CD4-positive, alpha-beta T cell (primary cell): ENCODE data around the gene CSF1R. TPM values are rescaled to one million over a fixed set of nuclear protein-coding genes. Genes with fewer than 3 reads are reported as not detected.

Experiments used
- ATAC-seq: fragments of 200-7000 bp; cut with Tn5 transposase; one replicate; pipeline ENCODE4 v1.10.0; 2022; ENCODE audit warnings: mild to moderate bottlenecking; ENCODE audit not compliant: poor library complexity
- CTCF ChIA-PET: fragments of 350-600 bp; sonication (Branson Sonifier 250); formaldehyde crosslinking; loops from one replicate; lab custom pipeline; 2021; ENCODE audit warnings: antibody characterized with exemption, inconsistent platforms; lab: Charles Lee
- POLR2A ChIA-PET: fragments of 350-600 bp; sonication (Branson Sonifier 250); formaldehyde crosslinking; loops from one replicate; lab custom pipeline; 2021; ENCODE audit warnings: antibody characterized with exemption, inconsistent platforms; lab: Charles Lee
- DNase-seq, 14 experiments: peaks; one replicate each; pipeline ENCODE4 v3.0.0-alpha.2; 2013 to 2020; ENCODE audit warnings: mixed read lengths in 2 of 14
- H3K27ac ChIP-seq, 2 donors: one replicate each; pipeline versions ENCODE4 v1.5.1 to v1.7.0; 2013; ENCODE audit warnings: low read length in 2 of 2, low read depth in 1 of 2, mild to moderate bottlenecking in 1 of 2
- H3K27me3 ChIP-seq, 2 experiments: 1 replicate in 1 of 2; 2 replicates in 1 of 2; pipeline versions ENCODE4 v1.6.1 to v1.7.0; 2013; ENCODE audit warnings: low read length in 2 of 2, control low read depth in 1 of 2, mild to moderate bottlenecking in 1 of 2, moderate library complexity in 1 of 2; ENCODE audit not compliant: insufficient read depth in 2 of 2, control insufficient read depth in 1 of 2
- H3K36me3 ChIP-seq: one replicate; pipeline ENCODE4 v1.6.1; 2013; ENCODE audit warnings: low read length, control low read depth; ENCODE audit not compliant: insufficient read depth
- H3K4me1 ChIP-seq: one replicate; pipeline ENCODE4 v1.6.1; 2013; ENCODE audit warnings: low read length, control low read depth; ENCODE audit not compliant: insufficient read depth
- H3K4me3 ChIP-seq: one replicate; pipeline ENCODE4 v1.5.1; 2013; ENCODE audit warnings: mild to moderate bottlenecking, low read length, moderate library complexity
- H3K9me3 ChIP-seq, 2 experiments: 1 replicate in 1 of 2; 2 replicates in 1 of 2; pipeline versions ENCODE4 v1.6.1 to v1.7.0; 2013; ENCODE audit warnings: low read length in 2 of 2, mild to moderate bottlenecking in 2 of 2, control low read depth in 1 of 2, moderate library complexity in 1 of 2; ENCODE audit not compliant: control insufficient read depth in 1 of 2, insufficient read depth in 1 of 2
- H3K27ac Mint-ChIP-seq: one replicate; pipeline ENCODE4 v1.8.0; 2020; ENCODE audit warnings: mixed read lengths
- H3K27me3 Mint-ChIP-seq: one replicate; pipeline ENCODE4 v1.8.0; 2021; ENCODE audit warnings: mixed read lengths
- H3K36me3 Mint-ChIP-seq: one replicate; pipeline ENCODE4 v1.8.0; 2021; ENCODE audit warnings: low read depth, mixed read lengths
- H3K4me1 Mint-ChIP-seq: one replicate; pipeline ENCODE4 v1.8.0; 2021; ENCODE audit warnings: low read depth, mixed read lengths
- H3K4me3 Mint-ChIP-seq: one replicate; pipeline ENCODE4 v1.8.0; 2020; ENCODE audit warnings: mild to moderate bottlenecking, mixed read lengths
- H3K9me3 Mint-ChIP-seq: one replicate; pipeline ENCODE4 v1.8.0; 2020; ENCODE audit warnings: mixed read lengths
- intact Hi-C, 2 experiments: fragments of 100-400 bp; cut with DNase I in 1 of 2; cut with micrococcal nuclease in 1 of 2; formaldehyde crosslinking; loops; one replicate each; pipeline versions ENCODE4 v1.15.1 to v1.9.0; 2023 to 2025; cut with DNase I, micrococcal nuclease
- total RNA-seq, 174 experiments: library from RNA in 2 of 174; stranded (reverse) in 2 of 174; gene quantifications; one replicate each; pipeline ENCODE4 v1.2.3 and lab custom pipeline; 2021 to 2026
- TF ChIP-seq, protein P1 (sequence below): fragments of 200-600 bp; IDR thresholded peaks from one replicate; pipeline ENCODE4 v1.8.0; 2022; ENCODE audit warnings: antibody characterized with exemption, mild to moderate bottlenecking

CSF1R gene
- total RNA-seq, 2 experiments from 2014 or later: 0.45 to 0.52 TPM

GRCh38 chr5:150062216-150062922 lies 24.0 kb downstream of the CSF1R start:
- H3K36me3 Mint-ChIP-seq: no peaks in the 10 kb centered on the region
- CTCF ChIA-PET: no interaction called here
- no peak for ATAC-seq

DNA sequence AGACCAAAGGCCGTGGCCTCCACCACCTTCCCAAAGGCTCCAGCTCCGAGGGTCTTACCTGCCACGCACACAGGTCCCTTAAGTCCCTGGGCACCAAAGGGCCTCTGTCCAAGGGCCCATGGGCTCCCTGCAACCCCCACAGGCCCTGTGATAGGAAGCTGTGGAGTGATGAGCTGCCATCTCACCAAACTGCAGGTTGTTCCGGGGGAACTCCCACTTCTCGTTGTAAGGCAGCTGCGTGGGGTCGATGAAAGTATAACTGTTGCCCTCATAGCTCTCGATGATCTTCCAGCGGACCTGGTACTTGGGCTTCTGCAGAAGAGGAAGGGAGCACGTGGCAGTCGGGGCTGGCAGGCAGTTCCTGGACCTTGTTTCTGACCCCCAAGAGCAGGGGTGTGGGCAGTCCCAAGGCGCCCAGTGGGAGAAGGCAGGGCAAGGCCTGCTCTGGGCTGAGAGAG lies 24.8 kb downstream of the CSF1R start:
- Mint-ChIP-seq H3K36me3 (no peaks in the 10 kb centered on the region), H3K4me3 (no peak overlapping the region), H3K27me3 (no peaks in the 10 kb centered on the region), H3K27ac (no peak overlapping the region), H3K4me1 (no peaks in the 10 kb centered on the region), H3K9me3 (no peaks in the 10 kb centered on the region)
- no peaks in the 10 kb centered on the region for H3K4me1 ChIP-seq
- DNase-seq (no peak), ATAC-seq (no peak)
- no peak overlapping the region for H3K4me3 ChIP-seq
- no peak overlapping the region for H3K27ac ChIP-seq
- H3K9me3 ChIP-seq: no peaks in the 10 kb centered on the region
- ChIA-PET POLR2A (interaction anchor here (1.1 kb wide), 1 partner anchor 12 kb away, joined by 3 read pairs; no protein-coding TSS in a partner anchor), CTCF (no interaction called here)
- intact Hi-C loops: no loop called here
- H3K27me3 ChIP-seq: peaks cover 0 to 2% of the 10 kb centered on the region in 2 experiments
- H3K36me3 ChIP-seq: no peaks in the 10 kb centered on the region
- TF ChIP-seq, protein P1, sequence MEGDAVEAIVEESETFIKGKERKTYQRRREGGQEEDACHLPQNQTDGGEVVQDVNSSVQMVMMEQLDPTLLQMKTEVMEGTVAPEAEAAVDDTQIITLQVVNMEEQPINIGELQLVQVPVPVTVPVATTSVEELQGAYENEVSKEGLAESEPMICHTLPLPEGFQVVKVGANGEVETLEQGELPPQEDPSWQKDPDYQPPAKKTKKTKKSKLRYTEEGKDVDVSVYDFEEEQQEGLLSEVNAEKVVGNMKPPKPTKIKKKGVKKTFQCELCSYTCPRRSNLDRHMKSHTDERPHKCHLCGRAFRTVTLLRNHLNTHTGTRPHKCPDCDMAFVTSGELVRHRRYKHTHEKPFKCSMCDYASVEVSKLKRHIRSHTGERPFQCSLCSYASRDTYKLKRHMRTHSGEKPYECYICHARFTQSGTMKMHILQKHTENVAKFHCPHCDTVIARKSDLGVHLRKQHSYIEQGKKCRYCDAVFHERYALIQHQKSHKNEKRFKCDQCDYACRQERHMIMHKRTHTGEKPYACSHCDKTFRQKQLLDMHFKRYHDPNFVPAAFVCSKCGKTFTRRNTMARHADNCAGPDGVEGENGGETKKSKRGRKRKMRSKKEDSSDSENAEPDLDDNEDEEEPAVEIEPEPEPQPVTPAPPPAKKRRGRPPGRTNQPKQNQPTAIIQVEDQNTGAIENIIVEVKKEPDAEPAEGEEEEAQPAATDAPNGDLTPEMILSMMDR: no peak

More at GRCh38 chr5:150062216-150062922, 24.0 kb downstream of the CSF1R start:
- Mint-ChIP-seq H3K4me3 (no peak overlapping the region), H3K4me1 (no peaks in the 10 kb centered on the region), H3K27me3 (no peaks in the 10 kb centered on the region), H3K27ac (no peak overlapping the region), H3K9me3 (no peaks in the 10 kb centered on the region)
- H3K9me3 ChIP-seq: no peaks in the 10 kb centered on the region
- H3K36me3 ChIP-seq: no peaks in the 10 kb centered on the region
- DNase-seq: no peak
- POLR2A ChIA-PET: no interaction called here
- intact Hi-C loops: no loop called here
- H3K4me1 ChIP-seq: peaks cover 4% of the 10 kb centered on the region
- H3K4me3 ChIP-seq: no peak overlapping the region
- H3K27me3 ChIP-seq: peaks cover 0 to 2% of the 10 kb centered on the region in 2 experiments
- no peak overlapping the region for H3K27ac ChIP-seq
- TF ChIP-seq, protein P1: no peak

- no peak overlapping the region for H3K27ac ChIP-seq
- no peak overlapping the region for H3K27ac Mint-ChIP-seq
- ChIA-PET POLR2A (interaction anchor here (1.1 kb wide), 1 partner anchor 11 kb away, joined by 3 read pairs; no protein-coding TSS in a partner anchor), CTCF (no interaction called here)
- DNase-seq (no peak), ATAC-seq (no peak)
- no peak overlapping the region for H3K4me3 Mint-ChIP-seq
- no peaks in the 10 kb centered on the region for H3K9me3 Mint-ChIP-seq
- peaks cover 3% of the 10 kb centered on the region for H3K36me3 Mint-ChIP-seq
- no peaks in the 10 kb centered on the region for H3K36me3 ChIP-seq
- no peaks in the 10 kb centered on the region for H3K27me3 Mint-ChIP-seq
- H3K9me3 ChIP-seq: no peaks in the 10 kb centered on the region
- intact Hi-C loops: no loop called here
- no peaks in the 10 kb centered on the region for H3K4me1 ChIP-seq
- TF ChIP-seq, protein P1: no peak
- H3K4me3 ChIP-seq: no peak overlapping the region
- H3K27me3 ChIP-seq: peaks cover 0 to under 1% of the 10 kb centered on the region in 2 experiments
- no peaks in the 10 kb centered on the region for H3K4me1 Mint-ChIP-seq
Observed at GRCh38 chr5:150060471-150060870, 25.9 kb downstream of the CSF1R start.
